HEK293 (cell line): ENCODE results near the gene PIEZO1.
A peak's percentile ranks its signal among the peaks of the same experiment; 100 is the strongest.

Source experiments
- CTCF ChIA-PET: fragments of 350-600 bp; formaldehyde crosslinking; extraction: SDS; loops from one replicate; lab custom pipeline; 2021; ENCODE audit warnings: antibody characterized with exemption; lab: Yijun Ruan, JAX
- POLR2A ChIA-PET: fragments of 300-600 bp; formaldehyde crosslinking; extraction: SDS; loops from one replicate; lab custom pipeline; 2020; ENCODE audit warnings: antibody characterized with exemption, inconsistent platforms; lab: Yijun Ruan, JAX
- H3K27ac ChIP-seq: fragments of 200-500 bp; sonication (Bioruptor generic); 2 replicates; pipeline ENCODE4 v1.5.1; 2014; ENCODE audit warnings: low read depth, low read length, control low read depth, inconsistent platforms; ENCODE audit errors: extremely low read depth
- H3K36me3 ChIP-seq, 2 experiments: fragments of 200-500 bp in 1 of 2; sonication (Bioruptor generic) in 1 of 2; 1 replicate in 1 of 2; 2 replicates in 1 of 2; pipeline ENCODE4 v1.5.1; 2014 to 2017; ENCODE audit warnings: inconsistent platforms in 2 of 2, low read length in 2 of 2; ENCODE audit not compliant: control insufficient read depth in 2 of 2, insufficient read depth in 1 of 2
- H3K4me1 ChIP-seq: fragments of 200-500 bp; sonication (Bioruptor generic); 2 replicates; pipeline ENCODE4 v1.5.1; 2014; ENCODE audit warnings: mild to moderate bottlenecking, low read length, inconsistent platforms; ENCODE audit not compliant: control insufficient read depth, insufficient read depth
- H3K4me3 ChIP-seq: 2 replicates; pipeline ENCODE4 v1.5.1; 2011; ENCODE audit warnings: low read depth, mild to moderate bottlenecking, control low read depth, low read length, moderate library complexity
- H3K9me3 ChIP-seq: fragments of 200-500 bp; sonication (Bioruptor generic); 2 replicates; pipeline ENCODE4 v1.5.1; 2014; ENCODE audit warnings: low read depth, low read length, inconsistent platforms; ENCODE audit not compliant: control insufficient read depth, insufficient read depth
- IKZF3 ChIP-seq: fragments of 450-650 bp; IDR thresholded peaks from 2 replicates; pipeline ENCODE4 v1.5.0; 2018; ENCODE audit warnings: missing biosample characterization, mild to moderate bottlenecking, missing genetic modification characterization, moderate library complexity
- MYNN ChIP-seq: fragments of 450-650 bp; formaldehyde crosslinking; IDR thresholded peaks from 2 replicates; pipeline ENCODE4 v1.5.1; 2016; ENCODE audit warnings: missing biosample characterization, missing genetic modification characterization, borderline replicate concordance
- REPIN1 ChIP-seq: fragments of 450-650 bp; formaldehyde crosslinking; IDR thresholded peaks from 2 replicates; pipeline ENCODE4 v1.5.1; 2017; ENCODE audit warnings: missing biosample characterization, missing genetic modification characterization, low read depth
- SP7 ChIP-seq: fragments of 450-650 bp; formaldehyde crosslinking; IDR thresholded peaks from 2 replicates; pipeline ENCODE4 v1.5.1; 2016; ENCODE audit warnings: missing biosample characterization, missing genetic modification characterization
- TRIM28 ChIP-seq: IDR thresholded peaks from 2 replicates; pipeline ENCODE4 v1.6.1; 2011; ENCODE audit warnings: low read length, control low read depth, borderline replicate concordance
- ZFHX2 ChIP-seq: fragments of 450-650 bp; formaldehyde crosslinking; conservative IDR thresholded peaks from 2 replicates; pipeline ENCODE4 v1.5.1; 2016; ENCODE audit warnings: missing biosample characterization, missing genetic modification characterization
- ZFP41 ChIP-seq: fragments of 450-650 bp; formaldehyde crosslinking; IDR thresholded peaks from 2 replicates; pipeline ENCODE4 v1.5.1; 2016; ENCODE audit warnings: missing biosample characterization, missing genetic modification characterization, borderline replicate concordance
- ZNF16 ChIP-seq: fragments of 450-650 bp; formaldehyde crosslinking; IDR thresholded peaks from 2 replicates; pipeline ENCODE4 v1.5.1; 2016; ENCODE audit warnings: low read depth, missing biosample characterization, missing genetic modification characterization
- ZNF175 ChIP-seq: fragments of 450-650 bp; formaldehyde crosslinking; IDR thresholded peaks from 2 replicates; pipeline ENCODE4 v1.5.1; 2016; ENCODE audit warnings: missing biosample characterization, missing genetic modification characterization
- ZNF202 ChIP-seq: fragments of 450-650 bp; formaldehyde crosslinking; IDR thresholded peaks from 2 replicates; pipeline ENCODE4 v1.5.1; 2016; ENCODE audit warnings: missing biosample characterization, missing genetic modification characterization, borderline replicate concordance
- ZNF221 ChIP-seq: fragments of 450-650 bp; formaldehyde crosslinking; IDR thresholded peaks from 2 replicates; pipeline ENCODE4 v1.5.1; 2017; ENCODE audit warnings: missing biosample characterization, missing genetic modification characterization, borderline replicate concordance
- ZNF292 ChIP-seq: fragments of 450-650 bp; formaldehyde crosslinking; IDR thresholded peaks from 2 replicates; pipeline ENCODE4 v1.5.1; 2016; ENCODE audit warnings: low read depth, missing biosample characterization, missing genetic modification characterization, borderline replicate concordance
- ZNF311 ChIP-seq: fragments of 450-650 bp; formaldehyde crosslinking; IDR thresholded peaks from 2 replicates; pipeline ENCODE4 v1.5.1; 2017; ENCODE audit warnings: missing biosample characterization, missing genetic modification characterization, borderline replicate concordance
- ZNF324 ChIP-seq: fragments of 450-650 bp; formaldehyde crosslinking; IDR thresholded peaks from 2 replicates; pipeline ENCODE4 v1.5.1; 2016; ENCODE audit warnings: missing biosample characterization, missing genetic modification characterization
- ZNF394 ChIP-seq: fragments of 450-650 bp; formaldehyde crosslinking; IDR thresholded peaks from 2 replicates; pipeline ENCODE4 v1.5.1; 2016; ENCODE audit warnings: missing biosample characterization, missing genetic modification characterization, mild to moderate bottlenecking, moderate library complexity, borderline replicate concordance
- ZNF423 ChIP-seq: fragments of 450-650 bp; formaldehyde crosslinking; IDR thresholded peaks from 2 replicates; pipeline ENCODE4 v1.5.1; 2016; ENCODE audit warnings: missing biosample characterization, missing genetic modification characterization
- ZNF433 ChIP-seq: fragments of 450-650 bp; formaldehyde crosslinking; IDR thresholded peaks from 2 replicates; pipeline ENCODE4 v1.5.1; 2016; ENCODE audit warnings: missing biosample characterization, missing genetic modification characterization, low read depth
- ZNF530 ChIP-seq: fragments of 450-650 bp; formaldehyde crosslinking; IDR thresholded peaks from 2 replicates; pipeline ENCODE4 v1.5.1; 2016; ENCODE audit warnings: low read depth, missing biosample characterization, missing genetic modification characterization
- ZNF548 ChIP-seq: fragments of 450-650 bp; formaldehyde crosslinking; IDR thresholded peaks from 2 replicates; pipeline ENCODE4 v1.5.1; 2016; ENCODE audit warnings: missing biosample characterization, missing genetic modification characterization
- ZNF549 ChIP-seq: fragments of 450-650 bp; IDR thresholded peaks from 2 replicates; pipeline ENCODE4 v1.5.1; 2018; ENCODE audit warnings: missing biosample characterization, missing genetic modification characterization, mild to moderate bottlenecking, inconsistent platforms, moderate library complexity
- ZNF555 ChIP-seq: fragments of 450-650 bp; formaldehyde crosslinking; conservative IDR thresholded peaks from 2 replicates; pipeline ENCODE4 v1.5.1; 2017; ENCODE audit warnings: missing biosample characterization, mild to moderate bottlenecking, missing genetic modification characterization, inconsistent platforms
- ZNF558 ChIP-seq: fragments of 450-650 bp; formaldehyde crosslinking; IDR thresholded peaks from 2 replicates; pipeline ENCODE4 v1.5.1; 2016; ENCODE audit warnings: missing biosample characterization, missing genetic modification characterization
- ZNF585B ChIP-seq: fragments of 450-650 bp; formaldehyde crosslinking; IDR thresholded peaks from 2 replicates; pipeline ENCODE4 v1.5.1; 2016; ENCODE audit warnings: missing biosample characterization, missing genetic modification characterization
- ZNF707 ChIP-seq: fragments of 450-650 bp; formaldehyde crosslinking; IDR thresholded peaks from 2 replicates; pipeline ENCODE4 v1.5.1; 2016; ENCODE audit warnings: missing biosample characterization, missing genetic modification characterization
- ZNF76 ChIP-seq: fragments of 450-650 bp; formaldehyde crosslinking; IDR thresholded peaks from 2 replicates; pipeline ENCODE4; 2016; ENCODE audit warnings: low read depth, missing biosample characterization, missing genetic modification characterization, borderline replicate concordance
- ZXDB ChIP-seq: fragments of 450-650 bp; formaldehyde crosslinking; IDR thresholded peaks from 2 replicates; pipeline ENCODE4 v1.5.1; 2016; ENCODE audit warnings: missing biosample characterization, missing genetic modification characterization
- TF ChIP-seq, protein P1 (sequence below): fragments of 450-650 bp; formaldehyde crosslinking; IDR thresholded peaks from 2 replicates; pipeline ENCODE4 v1.5.1; 2016; ENCODE audit warnings: missing biosample characterization, missing genetic modification characterization
- TF ChIP-seq, protein P2 (sequence below): fragments of 450-650 bp; formaldehyde crosslinking; IDR thresholded peaks from 2 replicates; pipeline ENCODE4 v1.5.1; 2016; ENCODE audit warnings: missing biosample characterization, missing genetic modification characterization
- TF ChIP-seq, protein P3 (sequence below): fragments of 450-650 bp; formaldehyde crosslinking; conservative IDR thresholded peaks from 2 replicates; pipeline ENCODE4 v1.5.1; 2016; ENCODE audit warnings: low read depth, missing biosample characterization, missing genetic modification characterization

Gene PIEZO1

DNA sequence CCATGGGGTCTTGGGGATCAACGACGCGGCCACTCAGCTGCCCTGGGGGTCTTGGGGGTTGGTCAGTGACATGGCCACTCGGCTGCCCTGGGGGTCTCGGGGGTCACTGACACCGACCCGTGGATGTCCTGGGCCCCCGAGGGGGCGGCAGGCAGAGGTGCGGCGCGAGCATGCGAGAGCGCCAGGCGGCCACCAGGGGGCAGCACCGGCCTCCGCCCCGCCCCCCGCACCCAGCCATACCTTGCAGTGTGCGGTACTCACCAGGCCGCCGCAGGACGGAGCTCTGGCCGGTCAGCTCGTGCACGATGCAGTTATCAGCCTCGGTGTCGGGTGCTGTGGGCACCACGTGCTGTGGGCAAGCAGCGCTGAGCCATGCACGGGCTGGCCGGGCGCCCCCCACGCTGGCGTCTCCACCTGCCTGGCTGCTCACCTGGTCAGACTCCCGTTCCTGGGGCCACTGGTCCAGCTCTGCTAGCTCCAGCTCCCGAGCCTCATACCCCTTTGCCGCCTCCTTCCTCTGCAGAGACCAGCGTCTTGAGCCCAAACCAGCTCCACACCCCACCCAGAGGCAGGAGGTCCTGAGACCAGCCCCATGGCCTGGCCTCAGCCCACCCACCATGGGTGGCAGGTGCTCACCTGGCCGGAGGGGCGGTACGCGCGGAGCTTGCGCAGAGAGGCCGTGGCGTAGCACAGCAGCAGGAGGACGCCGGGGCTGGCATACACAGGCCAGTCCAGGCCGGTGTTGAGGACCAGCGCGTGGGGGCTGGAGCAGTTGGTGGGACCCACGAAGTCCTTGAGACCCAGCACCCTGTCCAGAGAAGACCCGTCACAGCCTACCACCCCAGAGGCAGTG, 47.5 kb downstream of the PIEZO1 start:
- Histone ChIP-seq H3K9me3 (no peaks in the 10 kb centered on the region), H3K36me3 (peaks cover 0 to 58% of the 10 kb centered on the region in 2 experiments; a peak in 1 of 3 replicates), H3K4me1 (no peaks in the 10 kb centered on the region; the same call in 1 of the 2 replicates), H3K27ac (no peak overlapping the region; the same call in 1 of the 2 replicates), H3K4me3 (no peak overlapping the region)
- POLR2A ChIA-PET, result interaction anchor here (0.5 to 1.5 kb wide), 12 partner anchors 21 to 480 kb away, joined by 3 to 19 read pairs (median 3); partner anchors contain the start of genes APRT, CDT1, PIEZO1 and ZNF778
- CTCF ChIA-PET, result interaction anchor here (0.5 to 3.3 kb wide), 37 partner anchors 9 to 438 kb away, joined by 3 to 58 read pairs (median 5); partner anchors contain the start of genes CTU2, GALNS, MVD and RNF166
- TF ChIP-seq ZNF549, result no peak
- TF ChIP-seq ZNF311 (tag by site-specific recombination), result no peak
- TF ChIP-seq ZNF76 (tag by site-specific recombination), result no peak
- TF ChIP-seq, protein P1, sequence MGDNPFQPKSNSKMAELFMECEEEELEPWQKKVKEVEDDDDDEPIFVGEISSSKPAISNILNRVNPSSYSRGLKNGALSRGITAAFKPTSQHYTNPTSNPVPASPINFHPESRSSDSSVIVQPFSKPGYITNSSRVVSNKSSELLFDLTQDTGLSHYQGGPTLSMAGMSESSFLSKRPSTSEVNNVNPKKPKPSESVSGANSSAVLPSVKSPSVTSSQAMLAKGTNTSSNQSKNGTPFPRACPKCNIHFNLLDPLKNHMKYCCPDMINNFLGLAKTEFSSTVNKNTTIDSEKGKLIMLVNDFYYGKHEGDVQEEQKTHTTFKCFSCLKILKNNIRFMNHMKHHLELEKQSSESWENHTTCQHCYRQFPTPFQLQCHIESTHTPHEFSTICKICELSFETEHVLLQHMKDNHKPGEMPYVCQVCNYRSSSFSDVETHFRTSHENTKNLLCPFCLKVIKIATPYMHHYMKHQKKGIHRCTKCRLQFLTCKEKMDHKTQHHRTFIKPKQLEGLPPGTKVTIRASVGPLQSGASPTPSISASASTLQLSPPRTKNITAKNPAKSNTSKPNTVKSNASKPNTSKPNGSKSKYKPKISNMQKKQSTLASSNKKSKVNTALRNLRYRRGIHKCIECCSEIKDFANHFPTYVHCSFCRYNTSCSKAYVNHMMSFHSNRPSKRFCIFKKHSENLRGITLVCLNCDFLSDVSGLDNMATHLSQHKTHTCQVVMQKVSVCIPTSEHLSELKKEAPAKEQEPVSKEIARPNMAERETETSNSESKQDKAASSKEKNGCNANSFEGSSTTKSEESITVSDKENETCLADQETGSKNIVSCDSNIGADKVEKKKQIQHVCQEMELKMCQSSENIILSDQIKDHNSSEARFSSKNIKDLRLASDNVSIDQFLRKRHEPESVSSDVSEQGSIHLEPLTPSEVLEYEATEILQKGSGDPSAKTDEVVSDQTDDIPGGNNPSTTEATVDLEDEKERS (tag by site-specific recombination), result no peak
- peak; percentile 69 for TF ChIP-seq ZFHX2 (tag by site-specific recombination)
- no peak for TF ChIP-seq ZNF221
- TF ChIP-seq ZNF202 (tag by site-specific recombination), result no peak
- TF ChIP-seq ZNF394 (tag by site-specific recombination), result no peak
- TF ChIP-seq ZNF585B, result no peak
- no peak for TF ChIP-seq ZNF548 (tag by site-specific recombination)
- no peak for TF ChIP-seq ZNF175 (tag by site-specific recombination)
- TF ChIP-seq ZNF707 (tag by site-specific recombination), result no peak
- TF ChIP-seq ZNF423, result peak; percentile 57; the same call in 1 of the 2 replicates
- no peak for TF ChIP-seq IKZF3 (tag by site-specific recombination)
- TF ChIP-seq REPIN1 (tag by site-specific recombination), result no peak
- no peak for TF ChIP-seq ZNF530 (tag by site-specific recombination)
- TF ChIP-seq ZNF16 (tag by site-specific recombination), result no peak
- TF ChIP-seq ZNF292 (tag by site-specific recombination), result no peak
- TF ChIP-seq TRIM28, result no peak
- TF ChIP-seq ZNF324 (tag by site-specific recombination), result no peak
- TF ChIP-seq, protein P2, sequence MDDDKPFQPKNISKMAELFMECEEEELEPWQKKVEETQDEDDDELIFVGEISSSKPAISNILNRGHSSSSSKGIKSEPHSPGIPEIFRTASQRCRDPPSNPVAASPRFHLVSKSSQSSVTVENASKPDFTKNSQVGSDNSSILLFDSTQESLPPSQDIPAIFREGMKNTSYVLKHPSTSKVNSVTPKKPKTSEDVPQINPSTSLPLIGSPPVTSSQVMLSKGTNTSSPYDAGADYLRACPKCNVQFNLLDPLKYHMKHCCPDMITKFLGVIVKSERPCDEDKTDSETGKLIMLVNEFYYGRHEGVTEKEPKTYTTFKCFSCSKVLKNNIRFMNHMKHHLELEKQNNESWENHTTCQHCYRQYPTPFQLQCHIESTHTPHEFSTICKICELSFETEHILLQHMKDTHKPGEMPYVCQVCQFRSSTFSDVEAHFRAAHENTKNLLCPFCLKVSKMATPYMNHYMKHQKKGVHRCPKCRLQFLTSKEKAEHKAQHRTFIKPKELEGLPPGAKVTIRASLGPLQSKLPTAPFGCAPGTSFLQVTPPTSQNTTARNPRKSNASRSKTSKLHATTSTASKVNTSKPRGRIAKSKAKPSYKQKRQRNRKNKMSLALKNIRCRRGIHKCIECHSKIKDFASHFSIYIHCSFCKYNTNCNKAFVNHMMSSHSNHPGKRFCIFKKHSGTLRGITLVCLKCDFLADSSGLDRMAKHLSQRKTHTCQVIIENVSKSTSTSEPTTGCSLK (tag by site-specific recombination), result no peak
- TF ChIP-seq, protein P3, sequence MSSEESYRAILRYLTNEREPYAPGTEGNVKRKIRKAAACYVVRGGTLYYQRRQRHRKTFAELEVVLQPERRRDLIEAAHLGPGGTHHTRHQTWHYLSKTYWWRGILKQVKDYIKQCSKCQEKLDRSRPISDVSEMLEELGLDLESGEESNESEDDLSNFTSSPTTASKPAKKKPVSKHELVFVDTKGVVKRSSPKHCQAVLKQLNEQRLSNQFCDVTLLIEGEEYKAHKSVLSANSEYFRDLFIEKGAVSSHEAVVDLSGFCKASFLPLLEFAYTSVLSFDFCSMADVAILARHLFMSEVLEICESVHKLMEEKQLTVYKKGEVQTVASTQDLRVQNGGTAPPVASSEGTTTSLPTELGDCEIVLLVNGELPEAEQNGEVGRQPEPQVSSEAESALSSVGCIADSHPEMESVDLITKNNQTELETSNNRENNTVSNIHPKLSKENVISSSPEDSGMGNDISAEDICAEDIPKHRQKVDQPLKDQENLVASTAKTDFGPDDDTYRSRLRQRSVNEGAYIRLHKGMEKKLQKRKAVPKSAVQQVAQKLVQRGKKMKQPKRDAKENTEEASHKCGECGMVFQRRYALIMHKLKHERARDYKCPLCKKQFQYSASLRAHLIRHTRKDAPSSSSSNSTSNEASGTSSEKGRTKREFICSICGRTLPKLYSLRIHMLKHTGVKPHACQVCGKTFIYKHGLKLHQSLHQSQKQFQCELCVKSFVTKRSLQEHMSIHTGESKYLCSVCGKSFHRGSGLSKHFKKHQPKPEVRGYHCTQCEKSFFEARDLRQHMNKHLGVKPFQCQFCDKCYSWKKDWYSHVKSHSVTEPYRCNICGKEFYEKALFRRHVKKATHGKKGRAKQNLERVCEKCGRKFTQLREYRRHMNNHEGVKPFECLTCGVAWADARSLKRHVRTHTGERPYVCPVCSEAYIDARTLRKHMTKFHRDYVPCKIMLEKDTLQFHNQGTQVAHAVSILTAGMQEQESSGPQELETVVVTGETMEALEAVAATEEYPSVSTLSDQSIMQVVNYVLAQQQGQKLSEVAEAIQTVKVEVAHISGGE, result no peak
- no peak for TF ChIP-seq ZNF555 (tag by site-specific recombination)
- TF ChIP-seq MYNN (tag by site-specific recombination), result no peak
- peak; percentile 41; the same call in 1 of the 2 replicates for TF ChIP-seq ZXDB (tag by site-specific recombination)
- TF ChIP-seq ZNF433 (tag by site-specific recombination), result no peak
- TF ChIP-seq SP7 (tag by site-specific recombination), result 0 out of 2 replicates have a peak, but pooled peaks have one; percentile 24
- no peak for TF ChIP-seq ZNF558 (tag by site-specific recombination)
- no peak for TF ChIP-seq ZFP41 (tag by site-specific recombination)
